Natural killer cell (primary cell): Measurements from ENCODE around the gene FILIP1L. TPM values are rescaled to one million over a fixed set of nuclear protein-coding genes. Genes with fewer than 3 reads are reported as not detected.

Experiments
- ATAC-seq, 3 donors: fragments of 150-1000 bp in 2 of 3; fragments of 200-7000 bp in 1 of 3; cut with Tn5 transposase; 1 replicate in 1 of 3; 2 replicates in 2 of 3; pipeline ENCODE4 v1.10.0; 2021; ENCODE audit warnings: mild to moderate bottlenecking in 2 of 3, moderate library complexity in 2 of 3
- DNase-seq, 2 donors: peaks; one replicate each; pipeline versions ENCODE4 v3.0.0 to v3.0.0-alpha.2; 2013 to 2021; ENCODE audit warnings: mixed read lengths in 1 of 2
- H3K27ac ChIP-seq: one replicate; pipeline ENCODE4 v1.5.1; 2013; ENCODE audit warnings: mild to moderate bottlenecking, low read length
- H3K27me3 ChIP-seq: one replicate; pipeline ENCODE4 v1.6.1; 2013; ENCODE audit warnings: low read length; ENCODE audit not compliant: control insufficient read depth, insufficient read depth
- H3K36me3 ChIP-seq: one replicate; pipeline ENCODE4 v1.6.1; 2013; ENCODE audit warnings: low read length; ENCODE audit not compliant: control insufficient read depth, insufficient read depth
- H3K4me1 ChIP-seq: one replicate; pipeline ENCODE4 v1.6.1; 2013; ENCODE audit warnings: low read length; ENCODE audit not compliant: control insufficient read depth, insufficient read depth
- H3K4me3 ChIP-seq: one replicate; pipeline ENCODE4 v1.5.1; 2013; ENCODE audit warnings: low read length
- H3K9me3 ChIP-seq: one replicate; pipeline ENCODE4 v1.6.1; 2013; ENCODE audit warnings: low read length; ENCODE audit not compliant: control insufficient read depth, insufficient read depth
- H3K27ac Mint-ChIP-seq, 2 donors: one replicate each; pipeline ENCODE4 v1.8.0; 2022; ENCODE audit warnings: mild to moderate bottlenecking in 2 of 2, mixed read lengths in 2 of 2, moderate library complexity in 1 of 2
- H3K27me3 Mint-ChIP-seq, 2 donors: one replicate each; pipeline ENCODE4 v1.8.0; 2022; ENCODE audit warnings: low read depth in 2 of 2, mixed read lengths in 2 of 2
- H3K36me3 Mint-ChIP-seq: one replicate; pipeline ENCODE4 v1.8.0; 2022; ENCODE audit warnings: mixed read lengths
- H3K4me1 Mint-ChIP-seq, 2 donors: one replicate each; pipeline ENCODE4 v1.8.0; 2022; ENCODE audit warnings: mixed read lengths in 2 of 2
- H3K4me3 Mint-ChIP-seq: one replicate; pipeline ENCODE4 v1.8.0; 2022; ENCODE audit warnings: mild to moderate bottlenecking, moderate library complexity, mixed read lengths
- H3K9me3 Mint-ChIP-seq, 2 donors: one replicate each; pipeline ENCODE4 v1.8.0; 2022; ENCODE audit warnings: mixed read lengths in 2 of 2
- WGBS: methylation state at CpG from one replicate; pipeline ENCODE4 v1.1.7; 2013; ENCODE audit warnings: missing lambda C conversion rate; ENCODE audit not compliant: insufficient coverage; 5-methylcytosine and 5-hydroxymethylcytosine counted together
- intact Hi-C: fragments of 100-400 bp; cut with micrococcal nuclease; formaldehyde crosslinking; loops from one replicate; pipeline ENCODE4 v1.14.2; 2022
- total RNA-seq, 4 donors: library from RNA; stranded (reverse); fragments of 120-200 nt in 1 of 4; gene quantifications; one replicate each; pipeline versions ENCODE4 v1.2.3 to v1.2.4, GENCODE V29; 2013 to 2022
- TF ChIP-seq, protein P1 (sequence below): fragments of 200-600 bp; IDR thresholded peaks from one replicate; pipeline ENCODE4 v1.8.0; 2022; ENCODE audit warnings: antibody characterized with exemption

FILIP1L gene
- total RNA-seq, 3 donors from 2014 or later (not counting 1 experiment from before 2014, with no cell fraction given) = 0.12 TPM; not detected in 2

DNA sequence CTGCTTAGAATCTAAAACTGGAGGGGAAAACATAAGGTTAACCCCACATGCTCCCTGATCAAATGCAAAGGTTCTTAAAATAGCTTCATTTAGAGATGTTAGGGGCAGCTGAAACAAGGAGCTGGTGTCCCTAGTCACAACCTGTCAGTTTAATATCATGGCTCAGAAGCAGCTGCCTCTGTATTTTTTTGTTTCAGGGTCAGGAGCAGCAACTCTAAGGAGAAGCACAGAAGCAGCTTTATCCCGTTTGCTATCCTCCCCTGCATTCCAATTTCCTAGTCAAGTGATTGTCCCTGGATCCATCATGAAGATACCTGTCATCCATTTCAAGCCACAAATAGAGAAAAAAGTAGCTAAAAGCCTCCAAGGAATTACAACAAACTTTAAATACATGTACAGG, 4.1 kb downstream of the FILIP1L start:
- Mint-ChIP-seq H3K36me3 (no peaks in the 10 kb centered on the region), H3K4me3 (no peak overlapping the region), H3K9me3 (no peaks in the 10 kb centered on the region), H3K27me3 (peaks cover 0 to 2% of the 10 kb centered on the region in 2 donors), H3K27ac (no peak overlapping the region), H3K4me1 (no peaks in the 10 kb centered on the region)
- Histone ChIP-seq H3K27ac (no peak overlapping the region), H3K36me3 (no peaks in the 10 kb centered on the region), H3K27me3 (no peaks in the 10 kb centered on the region), H3K4me3 (no peak overlapping the region), H3K9me3 (no peaks in the 10 kb centered on the region), H3K4me1 (no peaks in the 10 kb centered on the region)
- intact Hi-C loops = no loop called here
- ATAC-seq (no peak), DNase-seq (no peak)
- TF ChIP-seq, protein P1, sequence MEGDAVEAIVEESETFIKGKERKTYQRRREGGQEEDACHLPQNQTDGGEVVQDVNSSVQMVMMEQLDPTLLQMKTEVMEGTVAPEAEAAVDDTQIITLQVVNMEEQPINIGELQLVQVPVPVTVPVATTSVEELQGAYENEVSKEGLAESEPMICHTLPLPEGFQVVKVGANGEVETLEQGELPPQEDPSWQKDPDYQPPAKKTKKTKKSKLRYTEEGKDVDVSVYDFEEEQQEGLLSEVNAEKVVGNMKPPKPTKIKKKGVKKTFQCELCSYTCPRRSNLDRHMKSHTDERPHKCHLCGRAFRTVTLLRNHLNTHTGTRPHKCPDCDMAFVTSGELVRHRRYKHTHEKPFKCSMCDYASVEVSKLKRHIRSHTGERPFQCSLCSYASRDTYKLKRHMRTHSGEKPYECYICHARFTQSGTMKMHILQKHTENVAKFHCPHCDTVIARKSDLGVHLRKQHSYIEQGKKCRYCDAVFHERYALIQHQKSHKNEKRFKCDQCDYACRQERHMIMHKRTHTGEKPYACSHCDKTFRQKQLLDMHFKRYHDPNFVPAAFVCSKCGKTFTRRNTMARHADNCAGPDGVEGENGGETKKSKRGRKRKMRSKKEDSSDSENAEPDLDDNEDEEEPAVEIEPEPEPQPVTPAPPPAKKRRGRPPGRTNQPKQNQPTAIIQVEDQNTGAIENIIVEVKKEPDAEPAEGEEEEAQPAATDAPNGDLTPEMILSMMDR = no peak
- 87% methylated on average over 1 of the region's 1 CpG for WGBS

DNA sequence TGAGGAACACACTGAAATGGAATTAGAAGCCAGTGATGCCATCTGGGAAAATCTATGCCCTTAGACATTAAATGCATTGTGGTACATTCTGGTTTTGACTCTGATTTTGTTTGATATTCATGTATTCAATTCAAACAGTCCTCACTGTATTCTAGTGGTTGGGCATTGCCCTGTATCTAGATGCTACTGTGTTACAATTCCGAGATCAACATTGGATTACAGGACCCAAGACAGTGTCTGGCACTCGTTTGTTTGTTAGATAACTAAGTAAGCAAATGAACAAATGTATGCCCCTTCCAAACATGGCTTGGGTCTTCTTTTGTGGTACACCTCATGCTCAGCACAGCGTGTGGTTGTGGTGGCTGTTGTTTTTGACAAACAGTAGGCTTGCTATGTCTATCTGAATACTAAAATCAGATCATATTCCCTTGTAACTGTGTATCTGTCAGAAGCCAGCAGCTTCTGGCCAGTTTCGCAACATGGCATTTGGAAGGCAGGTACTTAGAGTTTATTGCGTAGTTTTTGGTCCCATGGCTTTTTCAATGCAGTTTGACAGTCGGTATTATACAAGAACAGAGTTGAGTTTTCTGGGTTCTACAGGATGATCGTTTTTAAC, 5.7 kb downstream of the FILIP1L start:
- Mint-ChIP-seq H3K36me3 (no peaks in the 10 kb centered on the region), H3K9me3 (no peaks in the 10 kb centered on the region), H3K27ac (no peak overlapping the region), H3K27me3 (peaks cover 0 to 2% of the 10 kb centered on the region in 2 donors), H3K4me3 (no peak overlapping the region), H3K4me1 (no peaks in the 10 kb centered on the region)
- 78% methylated on average over 6 of the region's 7 CpGs for WGBS
- intact Hi-C loops = no loop called here
- no peak overlapping the region for H3K27ac ChIP-seq
- H3K27me3 ChIP-seq = no peaks in the 10 kb centered on the region
- DNase-seq (no peak), ATAC-seq (no peak)
- H3K4me3 ChIP-seq = no peak overlapping the region
- H3K4me1 ChIP-seq = no peaks in the 10 kb centered on the region
- TF ChIP-seq, protein P1 = no peak
- H3K36me3 ChIP-seq = no peaks in the 10 kb centered on the region
- no peaks in the 10 kb centered on the region for H3K9me3 ChIP-seq

DNA sequence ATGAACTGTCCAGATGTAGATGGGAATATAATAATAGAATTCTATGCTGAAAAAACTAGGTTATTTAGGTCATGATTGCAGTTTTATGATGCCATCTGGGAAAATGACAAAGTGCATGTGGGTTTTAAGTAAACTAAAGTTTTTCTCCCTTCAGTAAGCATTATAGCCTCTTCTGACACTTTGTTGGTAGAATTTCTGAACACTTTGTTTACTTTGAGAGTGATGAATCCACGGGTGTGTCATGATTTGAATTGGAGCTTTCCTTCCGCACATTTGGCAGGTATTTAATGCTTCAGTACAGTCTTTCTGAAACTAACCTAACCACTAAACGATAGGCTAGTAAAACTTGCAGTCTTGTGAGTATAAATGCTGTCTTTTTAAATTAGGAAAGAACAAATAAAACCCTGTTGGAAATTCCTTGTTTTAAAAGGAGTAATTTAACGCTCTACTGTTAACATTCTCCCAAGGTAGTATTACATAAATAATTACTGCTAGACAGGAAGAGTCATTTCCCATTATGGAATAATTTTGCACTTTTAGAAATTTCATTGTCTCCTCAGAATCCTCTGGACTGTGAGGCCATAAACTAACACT, 7.0 kb downstream of the FILIP1L start:
- intact Hi-C loops = no loop called here
- Mint-ChIP-seq H3K27me3 (peaks cover 0 to 2% of the 10 kb centered on the region in 2 donors), H3K9me3 (no peaks in the 10 kb centered on the region), H3K4me3 (no peak overlapping the region), H3K27ac (no peak overlapping the region), H3K4me1 (no peaks in the 10 kb centered on the region), H3K36me3 (no peaks in the 10 kb centered on the region)
- DNase-seq = no peak
- 79% methylated on average over 2 of the region's 4 CpGs for WGBS
- TF ChIP-seq, protein P1 = no peak
- Histone ChIP-seq H3K27ac (no peak overlapping the region), H3K9me3 (no peaks in the 10 kb centered on the region), H3K27me3 (no peaks in the 10 kb centered on the region), H3K4me3 (no peak overlapping the region), H3K36me3 (no peaks in the 10 kb centered on the region), H3K4me1 (no peaks in the 10 kb centered on the region)
- ATAC-seq = no peak
